HUES64 (cell line): ENCODE results near the gene ATP6V0B.

Experiments used
- H3K27ac ChIP-seq: 2 replicates; pipeline ENCODE4 v1.7.0; 2013; ENCODE audit warnings: low read depth, low read length, inconsistent platforms
- H3K27me3 ChIP-seq: 2 replicates; pipeline ENCODE4 v1.6.1; 2013; ENCODE audit warnings: mild to moderate bottlenecking, low read length; ENCODE audit not compliant: insufficient read depth
- H3K36me3 ChIP-seq: 2 replicates; pipeline ENCODE4 v1.6.1; 2013; ENCODE audit warnings: mild to moderate bottlenecking, low read length; ENCODE audit not compliant: insufficient read depth
- H3K4me1 ChIP-seq: 2 replicates; pipeline ENCODE4 v1.6.1; 2013; ENCODE audit warnings: mild to moderate bottlenecking, low read length, moderate library complexity; ENCODE audit not compliant: insufficient read depth
- H3K4me3 ChIP-seq: 2 replicates; pipeline ENCODE4 v1.5.1; 2013; ENCODE audit warnings: mild to moderate bottlenecking, low read length, moderate library complexity
- H3K9ac ChIP-seq: 2 replicates; pipeline ENCODE4 v1.6.1; 2013; ENCODE audit warnings: mild to moderate bottlenecking, low read depth, low read length
- H3K9me3 ChIP-seq: 2 replicates; pipeline ENCODE4 v1.6.1; 2013; ENCODE audit warnings: low read depth, low read length; ENCODE audit not compliant: insufficient read depth
- WGBS: fragments of 150-250, 120-280 bp; methylation state at CpG from one replicate; pipeline ENCODE4 v1.1.7; 2013; ENCODE audit warnings: missing lambda C conversion rate; 5-methylcytosine and 5-hydroxymethylcytosine counted together

ATP6V0B gene

DNA sequence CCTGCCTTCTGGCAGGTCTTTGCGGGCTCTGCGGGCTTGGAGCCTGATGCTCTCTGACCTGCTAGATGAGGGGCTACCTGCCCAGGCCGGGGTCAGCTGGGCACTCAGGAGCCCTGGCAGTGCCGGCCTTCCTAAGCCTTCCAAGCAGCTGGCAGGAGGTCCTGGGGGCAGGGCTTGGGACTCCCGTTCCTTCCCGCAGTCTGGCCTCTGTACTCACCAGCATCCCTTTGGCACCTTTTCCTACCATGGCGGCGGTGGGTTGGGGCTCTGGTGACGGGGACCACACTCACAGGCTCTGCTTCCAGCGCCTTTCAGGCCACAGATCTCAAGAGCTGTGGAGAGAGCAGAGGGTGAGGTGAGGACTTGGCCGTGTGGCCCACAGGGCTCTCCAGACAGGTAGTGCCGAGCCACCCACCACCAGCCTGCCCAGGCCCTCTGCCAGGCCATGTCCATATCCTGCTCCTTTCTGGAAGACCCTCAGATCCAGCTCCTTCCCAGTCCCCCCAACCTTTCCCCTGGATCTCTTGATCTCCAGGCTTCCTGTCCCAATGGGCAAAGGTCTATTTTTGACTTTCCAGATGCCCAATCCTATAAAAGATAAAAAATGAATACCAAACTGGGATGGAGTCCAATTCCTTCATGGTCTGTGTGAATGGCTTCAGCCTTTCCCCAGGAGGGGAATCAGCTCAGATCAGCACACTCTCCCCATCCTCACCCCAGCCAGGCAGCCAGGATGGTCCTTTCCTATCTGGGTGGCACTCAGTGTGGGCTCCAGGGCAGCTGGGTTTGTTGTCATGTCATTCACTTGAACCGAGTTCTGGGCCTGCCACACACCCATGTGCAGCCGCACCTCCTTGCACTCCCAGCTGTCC lies 49.5 kb downstream of the ATP6V0B start:
- Histone ChIP-seq H3K27ac (no peak overlapping the region), H3K4me3 (no peak overlapping the region), H3K27me3 (no peaks in the 10 kb centered on the region), H3K4me1 (peaks cover 4% of the 10 kb centered on the region), H3K9ac (no peak overlapping the region), H3K9me3 (no peaks in the 10 kb centered on the region), H3K36me3 (peaks cover 18% of the 10 kb centered on the region)
- 94% methylated on average over 14 of the region's 14 CpGs for WGBS

DNA sequence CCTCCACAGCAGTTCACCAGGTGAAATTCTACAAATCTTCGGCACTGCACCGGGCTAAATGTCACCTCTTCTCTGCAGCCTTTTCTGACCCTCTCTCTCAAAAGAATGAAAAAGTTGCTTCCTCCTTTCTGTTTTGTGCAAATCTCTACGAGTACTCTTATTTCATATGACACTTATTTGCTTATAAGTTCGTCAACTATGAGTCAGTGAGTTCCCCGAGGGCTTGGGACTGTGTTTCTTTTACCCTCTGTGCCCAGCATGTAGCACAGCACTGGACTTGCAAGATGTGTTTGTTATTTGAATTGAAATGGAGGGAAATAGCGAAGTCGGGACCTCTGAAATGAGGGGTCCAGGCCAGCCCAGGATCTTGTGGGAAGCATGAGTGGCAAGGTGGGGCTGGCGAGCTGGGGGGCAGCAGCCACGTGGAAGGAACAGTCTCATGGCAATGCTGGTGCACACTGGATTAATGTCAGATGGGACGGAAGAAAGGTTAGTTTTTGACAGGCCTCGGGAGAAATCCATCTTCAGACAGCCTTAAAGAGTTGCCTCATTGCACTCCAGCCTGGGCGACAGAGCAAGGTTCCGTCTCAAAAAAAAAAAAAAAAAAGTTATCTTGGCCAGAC lies 50.3 kb downstream of the ATP6V0B start:
- peaks cover 8% of the 10 kb centered on the region for H3K4me1 ChIP-seq

DNA sequence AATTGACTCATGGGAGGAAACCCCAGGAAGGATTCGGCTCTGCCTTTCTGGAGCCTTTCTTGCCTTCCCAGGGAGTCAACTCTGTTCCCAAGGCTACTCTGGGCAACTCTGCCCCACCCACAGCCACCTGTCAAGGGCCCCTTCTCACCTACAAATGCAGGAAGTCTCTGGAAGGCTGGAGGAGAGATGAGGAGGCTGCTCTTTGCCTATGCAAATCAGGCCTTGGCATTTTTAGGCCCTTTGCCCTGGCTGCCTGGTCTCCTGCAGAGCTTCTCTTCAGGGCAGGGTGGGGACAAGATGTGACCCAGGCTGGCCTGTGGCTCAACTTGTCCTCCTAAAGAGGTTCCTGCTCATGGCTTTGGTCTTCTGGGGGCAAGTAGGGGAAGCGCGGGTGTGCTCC lies 51.1 kb downstream of the ATP6V0B start:
- Histone ChIP-seq H3K27ac (no peak overlapping the region), H3K9me3 (no peaks in the 10 kb centered on the region), H3K4me1 (peaks cover 8% of the 10 kb centered on the region), H3K4me3 (no peak overlapping the region), H3K27me3 (no peaks in the 10 kb centered on the region), H3K9ac (no peak overlapping the region), H3K36me3 (peaks cover 12% of the 10 kb centered on the region)
- 81% methylated on average over 3 of the region's 3 CpGs for WGBS

More for the DNA sequence above, 50.3 kb downstream of the ATP6V0B start:
- H3K27ac ChIP-seq: no peak overlapping the region
- H3K4me3 ChIP-seq: no peak overlapping the region
- H3K9me3 ChIP-seq: no peaks in the 10 kb centered on the region
- H3K36me3 ChIP-seq: peaks cover 18% of the 10 kb centered on the region
- H3K27me3 ChIP-seq: no peaks in the 10 kb centered on the region
- 94% methylated on average over 13 of the region's 13 CpGs for WGBS
- no peak overlapping the region for H3K9ac ChIP-seq

DNA sequence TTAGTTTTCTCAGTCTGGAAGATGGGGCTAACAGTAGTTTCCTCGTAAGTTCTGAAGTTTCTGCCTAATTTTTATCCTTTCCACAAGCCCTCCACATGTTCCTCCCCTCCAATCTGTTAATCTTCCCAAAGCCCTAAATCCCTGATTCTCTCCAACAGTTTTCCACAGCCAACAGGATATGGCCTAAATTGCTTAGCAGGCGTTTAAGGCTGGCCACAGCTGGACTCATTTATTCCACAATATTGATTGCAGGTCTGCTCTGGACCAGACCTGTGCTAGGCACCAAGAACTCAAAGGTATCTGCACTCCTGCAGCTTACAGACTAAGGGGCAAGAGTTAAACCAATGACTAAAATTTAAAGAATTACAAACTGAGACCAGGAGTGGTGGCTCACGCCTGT lies 52.6 kb downstream of the ATP6V0B start:
- Histone ChIP-seq H3K4me3 (no peak overlapping the region), H3K27ac (no peak overlapping the region), H3K4me1 (peaks cover 14% of the 10 kb centered on the region), H3K9ac (no peak overlapping the region), H3K36me3 (peaks cover 6% of the 10 kb centered on the region), H3K27me3 (no peaks in the 10 kb centered on the region), H3K9me3 (no peaks in the 10 kb centered on the region)
- 94% methylated on average over 3 of the region's 3 CpGs for WGBS
